SK-N-SH (cell line): ENCODE measurements around the gene ZNF592. TPM values are rescaled to one million over a fixed set of nuclear protein-coding genes. Genes with fewer than 3 reads are reported as not detected.

Experiments
- CTCF ChIA-PET: fragments of 300-600, 350-600 bp; formaldehyde crosslinking; extraction: SDS; loops from one replicate; lab custom pipeline; 2021; lab: Yijun Ruan, JAX
- POLR2A ChIA-PET: fragments of 350-600 bp; sonication (Branson Sonifier 250); formaldehyde crosslinking; extraction: SDS; loops from one replicate; lab custom pipeline; 2020; ENCODE audit warnings: antibody characterized with exemption, inconsistent platforms; lab: Yijun Ruan, JAX
- DNase-seq: peaks from one replicate; pipeline ENCODE4 v3.0.0; 2012
- H2AFZ ChIP-seq: fragments of 200-600 bp; sonication (generic); 2 replicates; pipeline ENCODE4 v1.8.1; 2016; ENCODE audit warnings: antibody characterized with exemption, mild to moderate bottlenecking, low read depth
- H3F3A ChIP-seq: fragments of 200-600 bp; sonication (generic); replicated peaks from 2 replicates; pipeline ENCODE3; 2016; ENCODE audit warnings: antibody characterized with exemption, mild to moderate bottlenecking; ENCODE audit not compliant: insufficient read depth
- H3K27ac ChIP-seq, 2 experiments: fragments of 200-500 bp in 1 of 2; fragments of 200-600 bp in 1 of 2; sonication (Bioruptor generic) in 1 of 2; sonication (generic), shearing (Covaris generic) in 1 of 2; 2 replicates each; pipeline versions ENCODE4 v1.5.1 to v1.6.1; 2014 to 2016; ENCODE audit warnings: low read depth in 2 of 2, inconsistent platforms in 1 of 2, low read length in 1 of 2, mild to moderate bottlenecking in 1 of 2, mixed read lengths in 1 of 2
- H3K27me3 ChIP-seq: fragments of 200-600 bp; sonication (generic), shearing (Covaris generic); 2 replicates; pipeline ENCODE4 v1.6.1; 2016; ENCODE audit warnings: mixed run types; ENCODE audit not compliant: insufficient read depth
- H3K36me3 ChIP-seq, 2 experiments: fragments of 200-500 bp in 1 of 2; fragments of 200-600 bp in 1 of 2; sonication (Bioruptor generic) in 1 of 2; sonication (generic) in 1 of 2; replicated peaks in 1 of 2; 2 replicates each; pipeline versions ENCODE3 to v1.5.1; 2014 to 2016; ENCODE audit warnings: low read length in 1 of 2, mild to moderate bottlenecking in 1 of 2; ENCODE audit not compliant: insufficient read depth in 2 of 2, control insufficient read depth in 1 of 2
- H3K4me1 ChIP-seq, 2 experiments: fragments of 200-500 bp in 1 of 2; fragments of 200-600 bp in 1 of 2; sonication (Bioruptor generic) in 1 of 2; sonication (generic), shearing (Covaris generic) in 1 of 2; 2 replicates each; pipeline versions ENCODE4 v1.5.1 to v1.6.1; 2014 to 2016; ENCODE audit warnings: low read depth in 1 of 2, low read length in 1 of 2, mixed run types in 1 of 2; ENCODE audit not compliant: insufficient read depth in 2 of 2, control insufficient read depth in 1 of 2
- H3K4me2 ChIP-seq: fragments of 200-600 bp; sonication (generic), shearing (Covaris generic); 2 replicates; pipeline ENCODE4 v1.6.1; 2017; ENCODE audit warnings: mixed run types
- H3K4me3 ChIP-seq, 2 experiments: fragments of 200-500 bp in 1 of 2; fragments of 200-600 bp in 1 of 2; sonication (Bioruptor generic) in 1 of 2; sonication (generic), shearing (Covaris generic) in 1 of 2; 2 replicates each; pipeline versions ENCODE4 v1.5.1 to v1.8.1; 2014 to 2016; ENCODE audit warnings: low read depth in 2 of 2, inconsistent platforms in 1 of 2, low read length in 1 of 2, mild to moderate bottlenecking in 1 of 2, mixed read lengths in 1 of 2, moderate library complexity in 1 of 2
- H3K79me2 ChIP-seq: fragments of 200-600 bp; sonication (generic); 2 replicates; pipeline ENCODE4 v1.8.1; 2017; ENCODE audit warnings: mild to moderate bottlenecking; ENCODE audit not compliant: insufficient read depth
- H3K9ac ChIP-seq: fragments of 200-600 bp; sonication (generic); 2 replicates; pipeline ENCODE4 v1.6.1; 2017; ENCODE audit warnings: mixed run types
- H3K9me2 ChIP-seq: fragments of 200-600 bp; sonication (generic); 2 replicates; pipeline ENCODE4 v1.6.1; 2017; ENCODE audit warnings: mixed run types
- H3K9me3 ChIP-seq: fragments of 200-600 bp; sonication (generic); 2 replicates; pipeline ENCODE4 v1.6.1; 2017; ENCODE audit warnings: mixed run types, mild to moderate bottlenecking, moderate library complexity
- H4K20me1 ChIP-seq: fragments of 200-600 bp; sonication (generic); 2 replicates; pipeline ENCODE4 v1.6.1; 2017; ENCODE audit warnings: mild to moderate bottlenecking, mixed run types; ENCODE audit not compliant: insufficient read depth
- CHD2 ChIP-seq: fragments of 150-350 bp; IDR thresholded peaks from 2 replicates; pipeline ENCODE4 v1.6.1; 2018; ENCODE audit warnings: low read length; ENCODE audit not compliant: partially characterized antibody
- EP300 ChIP-seq, 2 experiments: IDR thresholded peaks; 2 replicates each; pipeline versions ENCODE4 v1.4.0 to v1.6.1; 2012; ENCODE audit warnings: borderline replicate concordance in 1 of 2, low read depth in 1 of 2, low read length in 1 of 2
- EZH2phosphoT487 ChIP-seq: fragments of 200-600 bp; sonication (generic); IDR thresholded peaks from 2 replicates; pipeline ENCODE4 v1.6.1; 2017; ENCODE audit warnings: low read depth, mixed run types, mild to moderate bottlenecking, antibody characterized with exemption, moderate library complexity, borderline replicate concordance
- FOSL2 ChIP-seq: IDR thresholded peaks from 2 replicates; pipeline ENCODE4 v1.4.0; 2012; ENCODE audit warnings: low read depth, mild to moderate bottlenecking, moderate library complexity, borderline replicate concordance
- FOXM1 ChIP-seq: IDR thresholded peaks from 2 replicates; pipeline ENCODE4 v1.4.0; 2012; ENCODE audit warnings: low read depth, mild to moderate bottlenecking
- NRF1 ChIP-seq: IDR thresholded peaks from 2 replicates; pipeline ENCODE4 v1.6.1; 2012; ENCODE audit warnings: low read depth, mild to moderate bottlenecking, low read length
- RAD21 ChIP-seq: IDR thresholded peaks from 2 replicates; pipeline ENCODE4 v1.6.1; 2012; ENCODE audit warnings: mild to moderate bottlenecking, low read length
- RCOR1 ChIP-seq: fragments of 150-350 bp; IDR thresholded peaks from 2 replicates; pipeline ENCODE4 v1.6.1; 2017; ENCODE audit warnings: antibody characterized with exemption, low read length
- RFX5 ChIP-seq: IDR thresholded peaks from 2 replicates; pipeline ENCODE4 v1.6.1; 2012; ENCODE audit warnings: mild to moderate bottlenecking, improper control_type of control experiment, low read length
- TAF1 ChIP-seq: IDR thresholded peaks from 2 replicates; pipeline ENCODE4 v1.6.1; 2012; ENCODE audit warnings: low read depth, mild to moderate bottlenecking, low read length, moderate library complexity, borderline replicate concordance
- TCF12 ChIP-seq: IDR thresholded peaks from 2 replicates; pipeline ENCODE4 v1.4.0; 2012
- TEAD4 ChIP-seq: IDR thresholded peaks from 2 replicates; pipeline ENCODE4 v1.4.0; 2012; ENCODE audit warnings: mild to moderate bottlenecking, borderline replicate concordance; ENCODE audit not compliant: insufficient read depth
- WGBS: methylation state at CpG from one replicate; pipeline ENCODE4 v1.1.6; 2017; ENCODE audit warnings: low lambda C conversion rate; 5-methylcytosine and 5-hydroxymethylcytosine counted together
- polyA plus RNA-seq, 3 experiments: library from polyadenylated mRNA; depleted of rRNA; stranded (reverse); fragments of >200 nt; gene quantifications; 2 replicates each; pipeline ENCODE4 v1.2.3, GENCODE V29; 2012
- TF ChIP-seq, protein P1 (sequence below): fragments of 200-600 bp; sonication (generic); IDR thresholded peaks from 2 replicates; pipeline ENCODE4 v1.6.1; 2017; ENCODE audit warnings: antibody characterized with exemption, mild to moderate bottlenecking, moderate library complexity
- TF ChIP-seq, protein P2 (sequence below): IDR thresholded peaks from 2 replicates; pipeline ENCODE4 v1.4.0; 2012; ENCODE audit warnings: low read depth, borderline replicate concordance
- TF ChIP-seq, protein P3 (sequence below): IDR thresholded peaks from 2 replicates; pipeline ENCODE4 v1.6.1; 2012; ENCODE audit warnings: mild to moderate bottlenecking, low read depth, low read length, moderate library complexity
- TF ChIP-seq, protein P4 (sequence below): IDR thresholded peaks from 2 replicates; pipeline ENCODE4; 2012
- TF ChIP-seq, protein P5 (sequence below): fragments of 150-350 bp; IDR thresholded peaks from 2 replicates; pipeline ENCODE4 v1.6.1; 2016; ENCODE audit warnings: mild to moderate bottlenecking, low read depth, low read length
- TF ChIP-seq, protein P6 (sequence below): IDR thresholded peaks from 2 replicates; pipeline ENCODE4 v1.4.0; 2012; ENCODE audit warnings: low read depth

ZNF592 gene
- polyA plus RNA-seq, 1 of the 3 experiments (the other 2 are of a cell fraction): 8.0 TPM

DNA sequence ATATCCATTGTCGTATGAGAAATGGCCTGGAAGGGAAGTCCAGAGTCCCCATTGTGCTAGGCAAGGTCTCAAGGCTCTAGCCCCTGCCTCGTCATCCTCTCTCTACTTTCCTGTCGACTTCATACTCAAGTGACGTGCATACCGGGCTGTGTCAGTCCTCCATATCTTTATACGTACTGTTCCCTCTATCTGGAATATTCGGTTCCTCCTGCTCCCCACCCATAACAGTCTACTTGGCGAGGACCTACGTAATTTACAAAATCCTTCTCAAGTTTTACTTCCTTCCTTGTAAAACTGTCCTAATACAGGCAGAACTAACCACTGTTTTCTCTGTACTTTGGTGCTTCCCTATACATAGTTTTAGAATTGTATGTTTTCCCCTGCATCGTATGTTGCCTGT is 66.5 kb downstream of the ZNF592 start:
- Histone ChIP-seq H3K9me3 (no peaks in the 10 kb centered on the region), H3K79me2 (no peaks in the 10 kb centered on the region), H3K27ac (no peak overlapping the region), H4K20me1 (no peaks in the 10 kb centered on the region), H3K4me1 (peaks cover 5 to 24% of the 10 kb centered on the region in 2 experiments; a peak in 1 of 4 replicates), H3K4me2 (no peak overlapping the region), H3K36me3 (no peaks in the 10 kb centered on the region), H3F3A (no peaks in the 10 kb centered on the region), H3K27me3 (no peaks in the 10 kb centered on the region), H2AFZ (no peak overlapping the region), H3K9me2 (no peaks in the 10 kb centered on the region), H3K9ac (no peak overlapping the region), H3K4me3 (no peak overlapping the region)
- TF ChIP-seq RCOR1: no peak
- TF ChIP-seq, protein P1, sequence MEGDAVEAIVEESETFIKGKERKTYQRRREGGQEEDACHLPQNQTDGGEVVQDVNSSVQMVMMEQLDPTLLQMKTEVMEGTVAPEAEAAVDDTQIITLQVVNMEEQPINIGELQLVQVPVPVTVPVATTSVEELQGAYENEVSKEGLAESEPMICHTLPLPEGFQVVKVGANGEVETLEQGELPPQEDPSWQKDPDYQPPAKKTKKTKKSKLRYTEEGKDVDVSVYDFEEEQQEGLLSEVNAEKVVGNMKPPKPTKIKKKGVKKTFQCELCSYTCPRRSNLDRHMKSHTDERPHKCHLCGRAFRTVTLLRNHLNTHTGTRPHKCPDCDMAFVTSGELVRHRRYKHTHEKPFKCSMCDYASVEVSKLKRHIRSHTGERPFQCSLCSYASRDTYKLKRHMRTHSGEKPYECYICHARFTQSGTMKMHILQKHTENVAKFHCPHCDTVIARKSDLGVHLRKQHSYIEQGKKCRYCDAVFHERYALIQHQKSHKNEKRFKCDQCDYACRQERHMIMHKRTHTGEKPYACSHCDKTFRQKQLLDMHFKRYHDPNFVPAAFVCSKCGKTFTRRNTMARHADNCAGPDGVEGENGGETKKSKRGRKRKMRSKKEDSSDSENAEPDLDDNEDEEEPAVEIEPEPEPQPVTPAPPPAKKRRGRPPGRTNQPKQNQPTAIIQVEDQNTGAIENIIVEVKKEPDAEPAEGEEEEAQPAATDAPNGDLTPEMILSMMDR: no peak
- TF ChIP-seq, protein P2, sequence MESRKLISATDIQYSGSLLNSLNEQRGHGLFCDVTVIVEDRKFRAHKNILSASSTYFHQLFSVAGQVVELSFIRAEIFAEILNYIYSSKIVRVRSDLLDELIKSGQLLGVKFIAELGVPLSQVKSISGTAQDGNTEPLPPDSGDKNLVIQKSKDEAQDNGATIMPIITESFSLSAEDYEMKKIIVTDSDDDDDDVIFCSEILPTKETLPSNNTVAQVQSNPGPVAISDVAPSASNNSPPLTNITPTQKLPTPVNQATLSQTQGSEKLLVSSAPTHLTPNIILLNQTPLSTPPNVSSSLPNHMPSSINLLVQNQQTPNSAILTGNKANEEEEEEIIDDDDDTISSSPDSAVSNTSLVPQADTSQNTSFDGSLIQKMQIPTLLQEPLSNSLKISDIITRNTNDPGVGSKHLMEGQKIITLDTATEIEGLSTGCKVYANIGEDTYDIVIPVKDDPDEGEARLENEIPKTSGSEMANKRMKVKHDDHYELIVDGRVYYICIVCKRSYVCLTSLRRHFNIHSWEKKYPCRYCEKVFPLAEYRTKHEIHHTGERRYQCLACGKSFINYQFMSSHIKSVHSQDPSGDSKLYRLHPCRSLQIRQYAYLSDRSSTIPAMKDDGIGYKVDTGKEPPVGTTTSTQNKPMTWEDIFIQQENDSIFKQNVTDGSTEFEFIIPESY: no peak
- no peak for TF ChIP-seq RAD21
- TF ChIP-seq TEAD4: no peak
- TF ChIP-seq FOXM1: no peak
- TF ChIP-seq, protein P3, sequence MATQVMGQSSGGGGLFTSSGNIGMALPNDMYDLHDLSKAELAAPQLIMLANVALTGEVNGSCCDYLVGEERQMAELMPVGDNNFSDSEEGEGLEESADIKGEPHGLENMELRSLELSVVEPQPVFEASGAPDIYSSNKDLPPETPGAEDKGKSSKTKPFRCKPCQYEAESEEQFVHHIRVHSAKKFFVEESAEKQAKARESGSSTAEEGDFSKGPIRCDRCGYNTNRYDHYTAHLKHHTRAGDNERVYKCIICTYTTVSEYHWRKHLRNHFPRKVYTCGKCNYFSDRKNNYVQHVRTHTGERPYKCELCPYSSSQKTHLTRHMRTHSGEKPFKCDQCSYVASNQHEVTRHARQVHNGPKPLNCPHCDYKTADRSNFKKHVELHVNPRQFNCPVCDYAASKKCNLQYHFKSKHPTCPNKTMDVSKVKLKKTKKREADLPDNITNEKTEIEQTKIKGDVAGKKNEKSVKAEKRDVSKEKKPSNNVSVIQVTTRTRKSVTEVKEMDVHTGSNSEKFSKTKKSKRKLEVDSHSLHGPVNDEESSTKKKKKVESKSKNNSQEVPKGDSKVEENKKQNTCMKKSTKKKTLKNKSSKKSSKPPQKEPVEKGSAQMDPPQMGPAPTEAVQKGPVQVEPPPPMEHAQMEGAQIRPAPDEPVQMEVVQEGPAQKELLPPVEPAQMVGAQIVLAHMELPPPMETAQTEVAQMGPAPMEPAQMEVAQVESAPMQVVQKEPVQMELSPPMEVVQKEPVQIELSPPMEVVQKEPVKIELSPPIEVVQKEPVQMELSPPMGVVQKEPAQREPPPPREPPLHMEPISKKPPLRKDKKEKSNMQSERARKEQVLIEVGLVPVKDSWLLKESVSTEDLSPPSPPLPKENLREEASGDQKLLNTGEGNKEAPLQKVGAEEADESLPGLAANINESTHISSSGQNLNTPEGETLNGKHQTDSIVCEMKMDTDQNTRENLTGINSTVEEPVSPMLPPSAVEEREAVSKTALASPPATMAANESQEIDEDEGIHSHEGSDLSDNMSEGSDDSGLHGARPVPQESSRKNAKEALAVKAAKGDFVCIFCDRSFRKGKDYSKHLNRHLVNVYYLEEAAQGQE: no peak
- TF ChIP-seq CHD2: no peak
- no peak for TF ChIP-seq EP300 (IDR thresholded peaks at IDR 0.05; ENCODE audit: borderline replicate concordance in 1 of 2, low read depth in 1 of 2, low read length in 1 of 2)
- TF ChIP-seq TCF12: no peak
- TF ChIP-seq, protein P4, sequence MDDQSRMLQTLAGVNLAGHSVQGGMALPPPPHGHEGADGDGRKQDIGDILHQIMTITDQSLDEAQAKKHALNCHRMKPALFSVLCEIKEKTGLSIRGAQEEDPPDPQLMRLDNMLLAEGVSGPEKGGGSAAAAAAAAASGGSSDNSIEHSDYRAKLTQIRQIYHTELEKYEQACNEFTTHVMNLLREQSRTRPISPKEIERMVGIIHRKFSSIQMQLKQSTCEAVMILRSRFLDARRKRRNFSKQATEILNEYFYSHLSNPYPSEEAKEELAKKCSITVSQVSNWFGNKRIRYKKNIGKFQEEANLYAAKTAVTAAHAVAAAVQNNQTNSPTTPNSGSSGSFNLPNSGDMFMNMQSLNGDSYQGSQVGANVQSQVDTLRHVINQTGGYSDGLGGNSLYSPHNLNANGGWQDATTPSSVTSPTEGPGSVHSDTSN: no peak
- TF ChIP-seq, protein P5, sequence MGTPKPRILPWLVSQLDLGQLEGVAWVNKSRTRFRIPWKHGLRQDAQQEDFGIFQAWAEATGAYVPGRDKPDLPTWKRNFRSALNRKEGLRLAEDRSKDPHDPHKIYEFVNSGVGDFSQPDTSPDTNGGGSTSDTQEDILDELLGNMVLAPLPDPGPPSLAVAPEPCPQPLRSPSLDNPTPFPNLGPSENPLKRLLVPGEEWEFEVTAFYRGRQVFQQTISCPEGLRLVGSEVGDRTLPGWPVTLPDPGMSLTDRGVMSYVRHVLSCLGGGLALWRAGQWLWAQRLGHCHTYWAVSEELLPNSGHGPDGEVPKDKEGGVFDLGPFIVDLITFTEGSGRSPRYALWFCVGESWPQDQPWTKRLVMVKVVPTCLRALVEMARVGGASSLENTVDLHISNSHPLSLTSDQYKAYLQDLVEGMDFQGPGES: no peak
- no peak for TF ChIP-seq NRF1
- no peak for TF ChIP-seq EZH2phosphoT487
- TF ChIP-seq, protein P6, sequence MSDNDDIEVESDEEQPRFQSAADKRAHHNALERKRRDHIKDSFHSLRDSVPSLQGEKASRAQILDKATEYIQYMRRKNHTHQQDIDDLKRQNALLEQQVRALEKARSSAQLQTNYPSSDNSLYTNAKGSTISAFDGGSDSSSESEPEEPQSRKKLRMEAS: no peak
- TF ChIP-seq TAF1: no peak
- TF ChIP-seq RFX5: no peak
- TF ChIP-seq FOSL2: no peak
- 94% methylated on average over 9 of the region's 10 CpGs for WGBS
- ChIA-PET CTCF (no interaction called here), POLR2A (no interaction called here)
- DNase-seq: no peak
